ENCODE results near the gene GTF2E1.

The GTF2E1 gene

DNA sequence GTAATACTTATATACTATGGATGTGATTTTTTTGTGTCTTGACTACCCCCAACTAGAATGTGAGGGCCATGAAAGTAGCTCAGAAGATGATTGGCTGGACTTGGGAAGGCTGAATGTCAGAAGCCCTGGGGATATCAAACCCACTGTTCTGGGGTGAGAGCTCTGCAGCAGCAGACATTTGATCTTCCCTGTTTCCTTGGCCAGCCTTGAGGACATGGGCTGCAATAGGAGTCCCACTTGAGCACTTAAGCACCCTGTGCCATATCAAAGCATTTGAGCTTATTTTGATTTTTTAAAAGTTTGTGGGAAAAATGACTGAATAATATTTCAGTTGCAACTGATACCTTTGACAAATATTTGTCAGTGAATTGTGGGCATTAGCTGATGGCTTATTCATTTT, 21.7 kb downstream of the GTF2E1 start:
- Histone ChIP-seq H3K27me3 (ENCODE audit: control insufficient read depth, low read length) (no peaks in the 10 kb centered on the region), H3K4me3 (ENCODE audit: low read length) (no peak overlapping the region), H3K27ac (ENCODE audit: low read depth, low read length) (no peak overlapping the region), H3K79me2 (ENCODE audit: control insufficient read depth, low read length) (peaks cover 59% of the 10 kb centered on the region), H3K9me2 (replicated peaks; ENCODE audit: control insufficient read depth, low read length) (no peaks in the 10 kb centered on the region), H3K36me3 (ENCODE audit: control insufficient read depth, low read length) (no peaks in the 10 kb centered on the region), H3F3A (ENCODE audit: control insufficient read depth, insufficient read depth) (no peaks in the 10 kb centered on the region), H3K4me2 (ENCODE audit: low read length) (no peak overlapping the region), H4K20me1 (ENCODE audit: control insufficient read depth, insufficient read depth, low read depth, low read length) (no peaks in the 10 kb centered on the region), H3K9me3 (ENCODE audit: control insufficient read depth, insufficient read depth, low read length) (no peaks in the 10 kb centered on the region), H3K4me1 (ENCODE audit: control insufficient read depth, low read length) (no peaks in the 10 kb centered on the region)
- TF ChIP-seq EZH2phosphoT487 (IDR thresholded peaks at IDR 0.05; ENCODE audit: borderline replicate concordance, low read length): no peak
- TF ChIP-seq, protein P1, sequence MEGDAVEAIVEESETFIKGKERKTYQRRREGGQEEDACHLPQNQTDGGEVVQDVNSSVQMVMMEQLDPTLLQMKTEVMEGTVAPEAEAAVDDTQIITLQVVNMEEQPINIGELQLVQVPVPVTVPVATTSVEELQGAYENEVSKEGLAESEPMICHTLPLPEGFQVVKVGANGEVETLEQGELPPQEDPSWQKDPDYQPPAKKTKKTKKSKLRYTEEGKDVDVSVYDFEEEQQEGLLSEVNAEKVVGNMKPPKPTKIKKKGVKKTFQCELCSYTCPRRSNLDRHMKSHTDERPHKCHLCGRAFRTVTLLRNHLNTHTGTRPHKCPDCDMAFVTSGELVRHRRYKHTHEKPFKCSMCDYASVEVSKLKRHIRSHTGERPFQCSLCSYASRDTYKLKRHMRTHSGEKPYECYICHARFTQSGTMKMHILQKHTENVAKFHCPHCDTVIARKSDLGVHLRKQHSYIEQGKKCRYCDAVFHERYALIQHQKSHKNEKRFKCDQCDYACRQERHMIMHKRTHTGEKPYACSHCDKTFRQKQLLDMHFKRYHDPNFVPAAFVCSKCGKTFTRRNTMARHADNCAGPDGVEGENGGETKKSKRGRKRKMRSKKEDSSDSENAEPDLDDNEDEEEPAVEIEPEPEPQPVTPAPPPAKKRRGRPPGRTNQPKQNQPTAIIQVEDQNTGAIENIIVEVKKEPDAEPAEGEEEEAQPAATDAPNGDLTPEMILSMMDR (IDR thresholded peaks at IDR 0.05; ENCODE audit: low read depth, low read length, poor library complexity, severe bottlenecking): no peak

DNA sequence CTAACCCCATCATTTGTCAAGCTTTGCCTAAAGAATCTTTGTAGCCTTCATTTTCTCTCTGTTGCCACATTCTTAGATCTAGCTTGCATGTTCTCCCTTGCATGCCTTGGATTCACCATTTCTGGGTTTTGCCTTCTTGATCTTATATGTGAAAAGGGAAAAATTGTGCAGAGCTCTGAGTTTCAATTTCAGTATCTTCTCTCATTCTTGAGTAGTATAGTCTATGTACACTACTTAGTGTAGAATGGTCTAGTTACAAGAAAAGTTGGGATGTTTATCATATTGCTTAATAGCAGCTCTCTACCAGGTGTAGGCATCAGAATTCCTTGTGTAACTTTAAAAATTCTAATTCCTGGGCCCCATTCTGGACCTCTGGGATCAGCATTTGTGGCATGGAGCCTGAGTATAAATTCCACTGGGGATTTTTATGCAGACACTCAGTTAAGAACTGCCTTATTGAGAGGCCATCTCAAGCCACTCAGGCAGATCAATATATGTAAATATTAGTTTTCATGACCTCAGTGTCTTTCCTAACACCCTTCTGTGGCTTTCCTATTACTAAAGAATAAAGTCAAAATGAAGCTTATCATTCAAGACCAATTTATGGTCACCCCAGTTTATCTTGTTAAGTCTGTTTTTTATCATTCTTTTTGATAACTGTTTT, 23.4 kb downstream of the GTF2E1 start:
- Histone ChIP-seq H3K79me2 (ENCODE audit: control insufficient read depth, low read length) (peaks cover 55% of the 10 kb centered on the region), H3K27me3 (ENCODE audit: control insufficient read depth, low read length) (no peaks in the 10 kb centered on the region), H3K9me2 (replicated peaks; ENCODE audit: control insufficient read depth, low read length) (no peaks in the 10 kb centered on the region), H3K9me3 (ENCODE audit: control insufficient read depth, insufficient read depth, low read length) (no peaks in the 10 kb centered on the region), H3K36me3 (ENCODE audit: control insufficient read depth, low read length) (peaks cover 4% of the 10 kb centered on the region; the same call in 1 of the 2 replicates), H3K27ac (ENCODE audit: low read depth, low read length) (no peak overlapping the region), H3K4me2 (ENCODE audit: low read length) (no peak overlapping the region), H3F3A (ENCODE audit: control insufficient read depth, insufficient read depth) (no peaks in the 10 kb centered on the region), H3K4me1 (ENCODE audit: control insufficient read depth, low read length) (no peaks in the 10 kb centered on the region), H4K20me1 (ENCODE audit: control insufficient read depth, insufficient read depth, low read depth, low read length) (no peaks in the 10 kb centered on the region), H3K4me3 (ENCODE audit: low read length) (no peak overlapping the region)
- TF ChIP-seq, protein P1 (IDR thresholded peaks at IDR 0.05; ENCODE audit: low read depth, low read length, poor library complexity, severe bottlenecking): no peak
- TF ChIP-seq EZH2phosphoT487 (IDR thresholded peaks at IDR 0.05; ENCODE audit: borderline replicate concordance, low read length): no peak

DNA sequence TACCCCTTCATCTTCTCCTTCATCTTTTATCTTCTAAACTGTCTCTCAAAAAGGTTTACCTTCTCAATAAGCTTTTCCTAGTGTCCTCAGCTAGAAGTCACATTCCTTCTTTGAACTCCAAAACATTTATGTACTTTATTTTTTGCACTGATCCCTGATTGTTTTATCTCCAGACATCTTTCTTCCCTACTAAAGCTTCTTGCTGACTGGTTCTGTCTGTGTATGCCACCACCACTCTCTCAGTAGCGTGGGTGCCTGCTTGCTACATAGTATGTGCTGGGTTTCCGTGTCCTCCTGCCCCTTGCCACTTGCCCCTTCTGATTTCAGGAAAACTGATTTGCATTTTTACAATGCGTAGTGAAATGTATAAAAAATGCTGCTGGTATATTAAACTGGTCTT, 24.0 kb downstream of the GTF2E1 start:
- peaks cover 55% of the 10 kb centered on the region for H3K79me2 ChIP-seq (ENCODE audit: control insufficient read depth, low read length)
- peaks cover 11% of the 10 kb centered on the region for H3K36me3 ChIP-seq (ENCODE audit: control insufficient read depth, low read length)
- no peaks in the 10 kb centered on the region for H4K20me1 ChIP-seq (ENCODE audit: control insufficient read depth, insufficient read depth, low read depth, low read length)
- H3K9me2 ChIP-seq (replicated peaks; ENCODE audit: control insufficient read depth, low read length): no peaks in the 10 kb centered on the region
- H3K4me3 ChIP-seq (ENCODE audit: low read length): no peak overlapping the region
- no peak overlapping the region for H3K27ac ChIP-seq (ENCODE audit: low read depth, low read length)
- no peak overlapping the region for H3K4me2 ChIP-seq (ENCODE audit: low read length)
- H3K4me1 ChIP-seq (ENCODE audit: control insufficient read depth, low read length): no peaks in the 10 kb centered on the region
- H3F3A ChIP-seq (ENCODE audit: control insufficient read depth, insufficient read depth): no peaks in the 10 kb centered on the region
- H3K9me3 ChIP-seq (ENCODE audit: control insufficient read depth, insufficient read depth, low read length): no peaks in the 10 kb centered on the region
- TF ChIP-seq EZH2phosphoT487 (IDR thresholded peaks at IDR 0.05; ENCODE audit: borderline replicate concordance, low read length): no peak
- TF ChIP-seq, protein P1 (IDR thresholded peaks at IDR 0.05; ENCODE audit: low read depth, low read length, poor library complexity, severe bottlenecking): no peak
- H3K27me3 ChIP-seq (ENCODE audit: control insufficient read depth, low read length): no peaks in the 10 kb centered on the region
